ENCODE data around the gene RPL18. TPM values are rescaled to one million over a fixed set of nuclear protein-coding genes. Genes with fewer than 3 reads are reported as not detected.

Gene RPL18
- total RNA-seq, 1 experiment from 2014 or later, result 1,503 TPM

DNA sequence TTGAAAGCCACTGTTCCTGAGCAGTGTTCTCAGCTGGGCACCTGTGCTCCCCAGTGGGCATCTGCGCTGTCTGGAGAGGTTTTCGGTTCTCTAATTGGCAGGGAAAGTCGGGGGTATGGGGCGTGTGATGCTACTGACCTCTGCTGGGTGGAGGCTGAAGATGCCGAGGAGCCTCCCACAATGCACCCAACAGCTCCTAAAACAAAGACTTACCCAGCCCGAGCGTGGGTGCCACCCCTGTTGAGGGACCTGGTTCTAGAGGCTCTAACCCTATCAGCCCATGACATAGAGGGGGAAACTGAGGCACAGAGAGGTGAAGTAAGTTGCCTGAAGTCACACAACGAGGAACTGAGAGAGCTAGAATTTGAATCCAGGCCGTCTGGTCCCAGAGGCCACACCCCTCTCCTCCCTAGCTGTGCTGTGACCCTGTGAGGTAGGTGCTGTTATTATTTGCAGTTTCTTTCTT is 10.1 kb downstream of the RPL18 start:
- ChIA-PET POLR2A (ENCODE audit: unreplicated experiment) (no interaction called here), CTCF (interaction anchor here (0.7 to 1.0 kb wide), 2 partner anchors 25 to 55 kb away, joined by 4 to 5 read pairs; no protein-coding TSS in a partner anchor)
- Histone ChIP-seq H3F3A (ENCODE audit: low read length, unreplicated experiment) (no peaks in the 10 kb centered on the region), H3K27me3 (ENCODE audit: low read length) (no peaks in the 10 kb centered on the region), H4K20me1 (ENCODE audit: low read length) (no peaks in the 10 kb centered on the region), H3K79me2 (ENCODE audit: low read length) (no peaks in the 10 kb centered on the region), H3K27ac (ENCODE audit: low read length) (no peak overlapping the region), H3K36me3 (ENCODE audit: low read depth, low read length) (no peaks in the 10 kb centered on the region), H3K9me3 (ENCODE audit: low read length) (no peaks in the 10 kb centered on the region), H3K4me3 (ENCODE audit: low read length) (no peak overlapping the region), H3K4me2 (ENCODE audit: low read length) (no peak overlapping the region), H3K4me1 (ENCODE audit: insufficient read depth, low read length) (no peaks in the 10 kb centered on the region), H3K9ac (ENCODE audit: low read length) (no peak overlapping the region), H2AFZ (ENCODE audit: low read length) (0 out of 2 replicates have a peak overlapping the region, but pooled peaks have one; percentile 50), H3K9me2 (replicated peaks; ENCODE audit: low read length) (no peaks in the 10 kb centered on the region)
- TF ChIP-seq CTCF (conservative IDR thresholded peaks at IDR 0.05; ENCODE audit: low read depth, low read length) (peak; percentile 55), EZH2phosphoT487 (IDR thresholded peaks at IDR 0.05; ENCODE audit: borderline replicate concordance, low read length) (no peak), EZH2 (IDR thresholded peaks at IDR 0.05; ENCODE audit: low read length, unreplicated experiment) (no peak)
- ATAC-seq (peak; percentile 78), DNase-seq (peak; percentile 35)
- intact Hi-C loops (cut with micrococcal nuclease), result no loop called here
- no TSS peak for BruUV-seq (replicated peaks)

GRCh38 chr19:48607359-48607755 is 11.6 kb downstream of the RPL18 start:
- no TSS peak for BruUV-seq (replicated peaks)
- H3K27me3 ChIP-seq (ENCODE audit: low read length), result no peaks in the 10 kb centered on the region
- no peaks in the 10 kb centered on the region for H3K9me3 ChIP-seq (ENCODE audit: low read length)
- no peak overlapping the region for H3K4me3 ChIP-seq (ENCODE audit: low read length)
- no peaks in the 10 kb centered on the region for H4K20me1 ChIP-seq (ENCODE audit: low read length)
- H3K9ac ChIP-seq (ENCODE audit: low read length), result no peak overlapping the region
- no peak overlapping the region for H3K27ac ChIP-seq (ENCODE audit: low read length)
- intact Hi-C loops (cut with micrococcal nuclease), result no loop called here
- H3K9me2 ChIP-seq (replicated peaks; ENCODE audit: low read length), result no peaks in the 10 kb centered on the region
- ChIA-PET POLR2A (ENCODE audit: unreplicated experiment) (no interaction called here), CTCF (interaction anchor here (0.6 kb wide), 1 partner anchor 92 kb away, joined by 12 read pairs; no protein-coding TSS in a partner anchor)
- TF ChIP-seq EZH2phosphoT487 (IDR thresholded peaks at IDR 0.05; ENCODE audit: borderline replicate concordance, low read length) (no peak), EZH2 (IDR thresholded peaks at IDR 0.05; ENCODE audit: low read length, unreplicated experiment) (no peak), CTCF (conservative IDR thresholded peaks at IDR 0.05; ENCODE audit: low read depth, low read length) (no peak)
- ATAC-seq (no peak), DNase-seq (no peak)
- no peak overlapping the region for H2AFZ ChIP-seq (ENCODE audit: low read length)
- no peak overlapping the region for H3K4me2 ChIP-seq (ENCODE audit: low read length)
- no peaks in the 10 kb centered on the region for H3K4me1 ChIP-seq (ENCODE audit: insufficient read depth, low read length)
- no peaks in the 10 kb centered on the region for H3K79me2 ChIP-seq (ENCODE audit: low read length)
- H3K36me3 ChIP-seq (ENCODE audit: low read depth, low read length), result no peaks in the 10 kb centered on the region
- H3F3A ChIP-seq (ENCODE audit: low read length, unreplicated experiment), result no peaks in the 10 kb centered on the region

DNA sequence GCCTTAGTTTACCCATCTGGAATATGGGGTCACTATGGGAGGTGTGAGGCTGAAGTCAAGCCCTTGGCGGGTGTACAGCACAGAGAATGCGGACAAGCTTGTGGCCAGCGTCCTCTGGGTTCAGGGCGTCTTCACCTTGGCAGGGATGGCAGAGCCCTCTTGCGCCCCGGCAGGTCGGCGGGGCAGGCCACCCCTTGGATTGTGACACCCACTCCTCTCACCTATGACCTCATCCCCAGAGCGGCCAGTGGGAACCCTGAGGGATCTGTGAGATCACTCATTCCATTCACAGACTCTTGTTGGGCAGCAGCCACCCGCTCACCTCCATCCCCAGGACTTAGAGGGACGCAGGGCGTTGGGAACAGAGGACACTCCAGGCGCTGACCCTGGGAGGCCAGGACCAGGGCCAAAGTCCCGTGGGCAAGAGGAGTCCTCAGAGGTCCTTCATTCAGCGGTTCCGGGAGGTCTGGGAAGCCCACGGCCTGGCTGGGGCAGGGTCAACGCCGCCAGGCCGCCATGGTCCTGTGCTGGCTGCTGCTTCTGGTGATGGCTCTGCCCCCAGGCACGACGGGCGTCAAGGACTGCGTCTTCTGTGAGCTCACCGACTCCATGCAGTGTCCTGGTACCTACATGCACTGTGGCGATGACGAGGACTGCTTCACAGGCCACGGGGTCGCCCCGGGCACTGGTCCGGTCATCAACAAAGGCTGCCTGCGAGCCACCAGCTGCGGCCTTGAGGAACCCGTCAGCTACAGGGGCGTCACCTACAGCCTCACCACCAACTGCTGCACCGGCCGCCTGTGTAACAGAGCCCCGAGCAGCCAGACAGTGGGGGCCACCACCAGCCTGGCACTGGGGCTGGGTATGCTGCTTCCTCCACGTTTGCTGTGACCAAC is 12.3 kb downstream of the RPL18 start, which contains the start of gene SPACA4:
Gene SPACA4 (plus strand): TSS at position 280 of the 896 bp plus-strand sequence. CDS start 237 bp downstream, at position 517.
- H3K9me2 ChIP-seq (replicated peaks; ENCODE audit: low read length), result no peaks in the 10 kb centered on the region
- H3K27ac ChIP-seq (ENCODE audit: low read length), result no peak within 1 kb of the TSS
- H2AFZ ChIP-seq (ENCODE audit: low read length), result no peak within 1 kb of the TSS
- no peak within 1 kb of the TSS for H3K9ac ChIP-seq (ENCODE audit: low read length)
- H4K20me1 ChIP-seq (ENCODE audit: low read length), result no peaks in the 10 kb centered on the region
- DNase-seq (no peak), ATAC-seq (no peak)
- ChIA-PET POLR2A (ENCODE audit: unreplicated experiment) (no interaction called here), CTCF (no interaction called here)
- no peaks in the 10 kb centered on the region for H3K4me1 ChIP-seq (ENCODE audit: insufficient read depth, low read length)
- no peaks in the 10 kb centered on the region for H3K9me3 ChIP-seq (ENCODE audit: low read length)
- no peaks in the 10 kb centered on the region for H3F3A ChIP-seq (ENCODE audit: low read length, unreplicated experiment)
- TF ChIP-seq EZH2phosphoT487 (IDR thresholded peaks at IDR 0.05; ENCODE audit: borderline replicate concordance, low read length) (no peak), EZH2 (IDR thresholded peaks at IDR 0.05; ENCODE audit: low read length, unreplicated experiment) (no peak), CTCF (conservative IDR thresholded peaks at IDR 0.05; ENCODE audit: low read depth, low read length) (no peak)
- H3K4me3 ChIP-seq (ENCODE audit: low read length), result no peak within 1 kb of the TSS
- no peaks in the 10 kb centered on the region for H3K36me3 ChIP-seq (ENCODE audit: low read depth, low read length)
- no peak within 1 kb of the TSS for H3K4me2 ChIP-seq (ENCODE audit: low read length)
- no peaks in the 10 kb centered on the region for H3K79me2 ChIP-seq (ENCODE audit: low read length)
- H3K27me3 ChIP-seq (ENCODE audit: low read length), result no peaks in the 10 kb centered on the region
- BruUV-seq (replicated peaks), result no TSS peak
- intact Hi-C loops (cut with micrococcal nuclease), result no loop called here
